ENCODE measurements around the gene TRAPPC14. TPM values are rescaled to one million over a fixed set of nuclear protein-coding genes. Genes with fewer than 3 reads are reported as not detected.

TRAPPC14 gene
- total RNA-seq, 1 donor from 2014 or later, result 65.3 TPM

DNA sequence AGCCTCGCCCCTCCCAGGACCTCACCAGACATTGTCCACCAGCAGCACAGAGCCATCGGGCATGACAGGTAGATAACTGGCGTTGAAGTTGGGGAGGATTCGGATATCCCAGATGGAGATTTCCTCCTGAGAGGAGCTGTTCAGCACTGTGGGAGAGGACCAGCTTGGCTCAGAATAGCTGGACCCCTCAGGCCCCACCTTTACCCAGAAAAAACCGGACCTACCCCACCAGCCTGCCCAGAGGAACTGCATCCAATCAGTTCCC is 1.5 kb downstream of the TRAPPC14 start:
- CTCF ChIA-PET, result interaction anchor here (2.2 kb wide), 1 partner anchor 60 kb away, joined by 5 read pairs; no protein-coding TSS in a partner anchor
- H3K4me1 Mint-ChIP-seq, result peaks cover 50% of the 10 kb centered on the region

GRCh38 chr7:100156331-100157068 is 2.0 kb downstream of the TRAPPC14 start:
- ATAC-seq (ENCODE audit: low read depth), result peak; percentile 40
- TF ChIP-seq, protein P1, sequence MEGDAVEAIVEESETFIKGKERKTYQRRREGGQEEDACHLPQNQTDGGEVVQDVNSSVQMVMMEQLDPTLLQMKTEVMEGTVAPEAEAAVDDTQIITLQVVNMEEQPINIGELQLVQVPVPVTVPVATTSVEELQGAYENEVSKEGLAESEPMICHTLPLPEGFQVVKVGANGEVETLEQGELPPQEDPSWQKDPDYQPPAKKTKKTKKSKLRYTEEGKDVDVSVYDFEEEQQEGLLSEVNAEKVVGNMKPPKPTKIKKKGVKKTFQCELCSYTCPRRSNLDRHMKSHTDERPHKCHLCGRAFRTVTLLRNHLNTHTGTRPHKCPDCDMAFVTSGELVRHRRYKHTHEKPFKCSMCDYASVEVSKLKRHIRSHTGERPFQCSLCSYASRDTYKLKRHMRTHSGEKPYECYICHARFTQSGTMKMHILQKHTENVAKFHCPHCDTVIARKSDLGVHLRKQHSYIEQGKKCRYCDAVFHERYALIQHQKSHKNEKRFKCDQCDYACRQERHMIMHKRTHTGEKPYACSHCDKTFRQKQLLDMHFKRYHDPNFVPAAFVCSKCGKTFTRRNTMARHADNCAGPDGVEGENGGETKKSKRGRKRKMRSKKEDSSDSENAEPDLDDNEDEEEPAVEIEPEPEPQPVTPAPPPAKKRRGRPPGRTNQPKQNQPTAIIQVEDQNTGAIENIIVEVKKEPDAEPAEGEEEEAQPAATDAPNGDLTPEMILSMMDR (IDR thresholded peaks at IDR 0.05), result no peak
- Mint-ChIP-seq H3K9me3 (no peaks in the 10 kb centered on the region), H3K27me3 (no peaks in the 10 kb centered on the region), H3K4me1 (peaks cover 55% of the 10 kb centered on the region), H3K4me3 (peak overlapping the region; percentile 81), H3K36me3 (ENCODE audit: low read depth) (peaks cover 49% of the 10 kb centered on the region), H3K27ac (peak overlapping the region; percentile 83)
- ChIA-PET POLR2A (interaction anchor here (0.6 to 4.4 kb wide), 6 partner anchors 8 to 213 kb away, joined by 3 to 57 read pairs (median 5); partner anchors contain the start of genes GAL3ST4, GPC2, LAMTOR4 and STAG3), CTCF (interaction anchor here (2.2 kb wide), 1 partner anchor 61 kb away, joined by 5 read pairs; no protein-coding TSS in a partner anchor)
- no peak for DNase-seq
- intact Hi-C loops (cut with micrococcal nuclease), result loop anchor here (5.0 kb wide), 1 partner anchor 431 kb away; the partner anchor contains the start of genes FBXO24 and LRCH4

More for the DNA sequence above, 1.5 kb downstream of the TRAPPC14 start:
- H3K36me3 Mint-ChIP-seq (ENCODE audit: low read depth), result peaks cover 46% of the 10 kb centered on the region
- TF ChIP-seq, protein P1 (IDR thresholded peaks at IDR 0.05), result no peak
- peak overlapping the region; percentile 83 for H3K27ac Mint-ChIP-seq
- intact Hi-C loops (cut with micrococcal nuclease), result loop anchor here (5.0 kb wide), 1 partner anchor 430 kb away; the partner anchor contains the start of genes FBXO24 and LRCH4
- DNase-seq (no peak), ATAC-seq (ENCODE audit: low read depth) (no peak)
- no peaks in the 10 kb centered on the region for H3K27me3 Mint-ChIP-seq
- H3K4me3 Mint-ChIP-seq, result peak overlapping the region; percentile 81
- POLR2A ChIA-PET, result interaction anchor here (0.7 to 4.4 kb wide), 7 partner anchors 8 to 212 kb away, joined by 3 to 57 read pairs (median 7); partner anchors contain the start of genes GAL3ST4, GPC2, LAMTOR4 and STAG3
- no peaks in the 10 kb centered on the region for H3K9me3 Mint-ChIP-seq

DNA sequence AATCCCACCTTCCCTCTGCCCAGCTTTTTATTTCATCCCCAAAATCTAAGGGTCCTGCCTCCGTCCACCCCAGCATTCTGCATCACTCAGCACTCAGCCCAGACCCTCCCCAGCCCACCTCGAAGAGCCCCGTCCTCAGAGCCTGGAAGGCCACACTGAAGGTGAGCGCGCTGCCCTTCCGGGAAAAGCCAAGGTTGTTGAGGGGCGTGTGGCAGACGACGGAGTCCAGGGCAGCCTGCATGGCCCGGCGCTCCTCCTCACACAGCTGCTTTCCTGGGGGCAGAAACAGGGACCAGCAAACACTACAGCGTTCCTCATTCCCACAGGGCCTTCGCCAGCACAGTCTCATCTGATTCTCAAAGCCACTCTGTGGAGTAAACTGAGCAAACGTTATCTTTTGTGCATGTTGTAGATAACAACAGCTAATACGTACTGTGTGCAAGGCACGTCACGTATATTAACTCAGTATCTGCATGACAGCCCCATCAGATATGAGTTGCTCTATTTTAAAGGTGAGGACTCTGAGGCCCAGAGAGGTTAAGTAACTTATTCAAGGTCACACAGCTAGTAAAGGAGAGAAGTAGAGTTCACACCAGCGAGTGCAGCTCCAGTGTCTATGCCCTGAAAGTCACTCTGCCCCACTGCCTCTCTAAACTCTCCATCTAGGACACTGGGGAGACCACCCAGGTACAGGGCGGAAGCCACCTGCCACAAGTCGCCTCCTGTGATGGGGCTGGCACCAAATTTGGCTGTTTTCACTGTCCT is 2.8 kb downstream of the TRAPPC14 start:
- Mint-ChIP-seq H3K9me3 (no peaks in the 10 kb centered on the region), H3K27me3 (no peaks in the 10 kb centered on the region), H3K4me3 (no peak overlapping the region), H3K36me3 (ENCODE audit: low read depth) (peaks cover 50% of the 10 kb centered on the region), H3K4me1 (peaks cover 58% of the 10 kb centered on the region), H3K27ac (peak overlapping the region; percentile 56)
- TF ChIP-seq, protein P1 (IDR thresholded peaks at IDR 0.05), result no peak
- DNase-seq, result no peak
- ChIA-PET CTCF (interaction anchor here (1.1 to 2.2 kb wide), 2 partner anchors 23 to 62 kb away, joined by 3 to 5 read pairs; no protein-coding TSS in a partner anchor), POLR2A (interaction anchor here (1.3 to 1.9 kb wide), 3 partner anchors 12 to 22 kb away, joined by 3 to 7 read pairs (median 5); partner anchors contain the start of genes GPC2 and STAG3)
- intact Hi-C loops (cut with micrococcal nuclease), result loop anchor here (5.0 kb wide), 1 partner anchor 432 kb away; the partner anchor contains the start of genes FBXO24 and LRCH4
- no peak for ATAC-seq (ENCODE audit: low read depth)

- intact Hi-C loops (cut with micrococcal nuclease), result loop anchor here (5.0 kb wide), 1 partner anchor 432 kb away; the partner anchor contains the start of genes FBXO24 and LRCH4
- DNase-seq (no peak), ATAC-seq (ENCODE audit: low read depth) (no peak)
- ChIA-PET CTCF (interaction anchor here (1.1 kb wide), 1 partner anchor 22 kb away, joined by 3 read pairs; no protein-coding TSS in a partner anchor), POLR2A (interaction anchor here (0.5 to 1.9 kb wide), 5 partner anchors 10 to 546 kb away, joined by 3 to 13 read pairs (median 3); partner anchors contain the start of gene PVRIG)
- H3K27me3 Mint-ChIP-seq, result no peaks in the 10 kb centered on the region
- H3K4me1 Mint-ChIP-seq, result peaks cover 66% of the 10 kb centered on the region
- H3K9me3 Mint-ChIP-seq, result no peaks in the 10 kb centered on the region
- H3K4me3 Mint-ChIP-seq, result no peak overlapping the region
- peak overlapping the region; percentile 56 for H3K27ac Mint-ChIP-seq
- TF ChIP-seq, protein P1 (IDR thresholded peaks at IDR 0.05), result no peak
- peaks cover 56% of the 10 kb centered on the region for H3K36me3 Mint-ChIP-seq (ENCODE audit: low read depth)
Measured at GRCh38 chr7:100154651-100155491, 3.7 kb downstream of the TRAPPC14 start.

Measured in activated B cell treated with CpG ODN at 0.5 μM for 24 hours (primary cell).